Renal pelvis (tissue), 4 donors: Measurements from ENCODE around the gene HHIPL1. TPM values are rescaled to one million over a fixed set of nuclear protein-coding genes. Genes with fewer than 3 reads are reported as not detected.
"Not testable (repeated sequence)": the region's sequence is repeated elsewhere in the genome, so short reads cannot be mapped to it uniquely, and the experiment has no call there.

Source experiments
- DNase-seq: peaks from one replicate; pipeline ENCODE4 v3.0.0-alpha.2; 2013
- polyA plus RNA-seq, 3 donors: library from polyadenylated mRNA; unstranded; fragments of 120-200 nt; gene quantifications; one replicate each; pipeline ENCODE4 v1.2.1, GENCODE V29; 2013; ENCODE audit not compliant: insufficient read length in 3 of 3

Gene HHIPL1
- polyA plus RNA-seq, 3 donors = 1.6 to 2.1 (median 1.8) TPM

- DNase-seq = no peak
These were observed 11.8 kb upstream of the HHIPL1 start for GRCh38 chr14:99633141-99633540.

GRCh38 chr14:99633918-99634317, 11.0 kb upstream of the HHIPL1 start:
- DNase-seq = no peak

GRCh38 chr14:99634443-99634842, 10.5 kb upstream of the HHIPL1 start:
- no peak for DNase-seq

- DNase-seq = no peak
These were observed 9.8 kb upstream of the HHIPL1 start for GRCh38 chr14:99635116-99635515.

GRCh38 chr14:99636487-99636886, 8.4 kb upstream of the HHIPL1 start:
- DNase-seq = no peak

GRCh38 chr14:99637624-99638023, 7.3 kb upstream of the HHIPL1 start:
- DNase-seq = no peak

GRCh38 chr14:99642771-99643170, 2.2 kb upstream of the HHIPL1 start:
- DNase-seq = not testable (repeated sequence)

GRCh38 chr14:99643343-99643742, 1.6 kb upstream of the HHIPL1 start:
- DNase-seq = no peak

GRCh38 chr14:99644035-99644587, 818 bp upstream of the HHIPL1 start:
- DNase-seq = no peak

GRCh38 chr14:99645545-99646505, 896 bp downstream of the HHIPL1 start:
- DNase-seq = no peak

GRCh38 chr14:99647411-99647810, 2.5 kb downstream of the HHIPL1 start:
- no peak for DNase-seq

- DNase-seq = no peak
These were observed 3.3 kb downstream of the HHIPL1 start for GRCh38 chr14:99648027-99648784.

- no peak for DNase-seq
These were observed 4.3 kb downstream of the HHIPL1 start for GRCh38 chr14:99649219-99649618.

- DNase-seq = no peak
These were observed 4.7 kb downstream of the HHIPL1 start for GRCh38 chr14:99649643-99650042.

- DNase-seq = no peak
These were observed 5.3 kb downstream of the HHIPL1 start for GRCh38 chr14:99650189-99650588.

- no peak for DNase-seq
These were observed 7.2 kb downstream of the HHIPL1 start for GRCh38 chr14:99651953-99652746.

GRCh38 chr14:99654235-99654985, 9.5 kb downstream of the HHIPL1 start:
- no peak for DNase-seq

GRCh38 chr14:99655521-99655920, 10.6 kb downstream of the HHIPL1 start:
- DNase-seq = no peak

- DNase-seq = no peak
These were observed 11.2 kb downstream of the HHIPL1 start for GRCh38 chr14:99656171-99656570.

GRCh38 chr14:99657645-99658155, 12.8 kb downstream of the HHIPL1 start:
- no peak for DNase-seq
